GM23338 (cell line): ENCODE measurements around the gene GSTM1. TPM values are rescaled to one million over a fixed set of nuclear protein-coding genes. Genes with fewer than 3 reads are reported as not detected.

Source experiments
- CREB1 ChIP-seq: fragments of 250-450 bp; sonication (Bioruptor Pico); IDR thresholded peaks from 2 replicates; pipeline ENCODE4 v1.5.0; 2020; ENCODE audit warnings: low read depth, mild to moderate bottlenecking, moderate library complexity
- CTCF ChIP-seq, 2 experiments: fragments of 200-600 bp in 1 of 2; sonication (generic) in 1 of 2; conservative IDR thresholded peaks; 2 replicates each; pipeline versions ENCODE4 v1.5.1 to v1.6.1; 2016 to 2017; ENCODE audit warnings: antibody characterized with exemption in 2 of 2, low read depth in 2 of 2, mild to moderate bottlenecking in 2 of 2, moderate library complexity in 1 of 2
- ETS1 ChIP-seq: IDR thresholded peaks from 2 replicates; pipeline ENCODE4 v1.6.1; 2016; ENCODE audit warnings: antibody characterized with exemption
- EZH2 ChIP-seq: fragments of 200-600 bp; sonication (generic); IDR thresholded peaks from one replicate; pipeline ENCODE4 v1.8.0; 2017; ENCODE audit warnings: antibody characterized with exemption, mild to moderate bottlenecking, low read depth; ENCODE audit not compliant: unreplicated experiment
- EZH2phosphoT487 ChIP-seq: fragments of 200-600 bp; sonication (generic); IDR thresholded peaks from one replicate; pipeline ENCODE4 v1.8.1; 2018; ENCODE audit warnings: antibody characterized with exemption; ENCODE audit not compliant: unreplicated experiment
- JUNB ChIP-seq: IDR thresholded peaks from one replicate; pipeline ENCODE4 v1.6.1; 2016; ENCODE audit warnings: antibody characterized with exemption; ENCODE audit not compliant: unreplicated experiment
- NANOG ChIP-seq: IDR thresholded peaks from 2 replicates; pipeline ENCODE4 v1.6.1; 2016; ENCODE audit warnings: antibody characterized with exemption, borderline replicate concordance
- POLR2AphosphoS5 ChIP-seq: IDR thresholded peaks from 2 replicates; pipeline ENCODE4 v1.6.1; 2016; ENCODE audit warnings: antibody characterized with exemption, low read depth
- STAT1 ChIP-seq: IDR thresholded peaks from one replicate; pipeline ENCODE4 v1.6.1; 2016; ENCODE audit warnings: antibody characterized with exemption; ENCODE audit not compliant: unreplicated experiment
- ZNF114 ChIP-seq: fragments of 250-450 bp; sonication (Bioruptor Pico); IDR thresholded peaks from 2 replicates; pipeline ENCODE4 v1.5.0; 2020; ENCODE audit warnings: mild to moderate bottlenecking, moderate library complexity
- ZNF331 ChIP-seq: fragments of 250-450 bp; sonication (Bioruptor Pico); IDR thresholded peaks from 2 replicates; pipeline ENCODE4 v1.5.0; 2020; ENCODE audit warnings: low read depth, mild to moderate bottlenecking, moderate library complexity
- ZNF462 ChIP-seq: fragments of 250-450 bp; sonication (Bioruptor Pico); IDR thresholded peaks from 2 replicates; pipeline ENCODE4 v1.5.0; 2020; ENCODE audit warnings: mild to moderate bottlenecking, moderate library complexity
- polyA plus RNA-seq: library from polyadenylated mRNA; unstranded; fragments of >200 nt; fragmentation: Nextera tagmentation; extraction: Ambion mirVana; gene quantifications from 2 replicates; pipeline ENCODE4 v1.2.1, GENCODE V29; 2016
- total RNA-seq: library from RNA; depleted of rRNA; stranded (reverse); fragments of >200 nt; shearing (Covaris generic); gene quantifications from 2 replicates; pipeline ENCODE4 v1.2.3, GENCODE V29; 2014

GSTM1 gene
- total and polyA plus RNA-seq, 2 experiments from 2014 or later: not detected

DNA sequence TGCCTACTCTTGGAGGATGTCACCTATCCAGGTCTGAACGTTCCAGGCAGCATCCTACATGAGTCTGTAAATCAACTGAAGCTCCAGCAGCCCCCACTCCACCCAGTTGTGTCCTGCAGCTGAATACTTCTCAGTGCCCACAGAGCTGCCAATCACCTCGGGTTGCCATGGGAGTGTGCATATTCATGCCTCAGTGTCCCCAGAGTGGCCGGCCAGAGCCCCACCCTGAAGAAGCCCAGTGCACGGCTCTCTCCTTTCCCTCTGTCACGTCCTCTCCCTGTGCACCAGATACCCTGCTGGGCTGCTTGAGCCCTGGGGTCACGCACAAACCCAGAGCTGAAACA is 47.8 kb upstream of the GSTM1 start (continued):
- TF ChIP-seq ZNF462 (CRISPR knock-in tag) (no peak), NANOG (no peak), POLR2AphosphoS5 (no peak), JUNB (no peak), EZH2 (no peak), EZH2phosphoT487 (no peak), STAT1 (no peak), CREB1 (CRISPR knock-in tag) (no peak), ETS1 (no peak), ZNF114 (CRISPR knock-in tag) (no peak), ZNF331 (CRISPR knock-in tag) (no peak), CTCF (conservative IDR thresholded peaks at IDR 0.05; ENCODE audit: low read depth in 2 of 2) (no peak)
